Forelimb muscle (tissue), 1 donor: Measurements from ENCODE around the gene PEX11G. TPM values are rescaled to one million over a fixed set of nuclear protein-coding genes. Genes with fewer than 3 reads are reported as not detected.
"Not testable (repeated sequence)": the region's sequence is repeated elsewhere in the genome, so short reads cannot be mapped to it uniquely, and the experiment has no call there.

ENCODE experiments used
- DNase-seq: peaks from one replicate; pipeline ENCODE4 v3.0.0-alpha.2; 2013; ENCODE audit warnings: low read depth
- polyA plus RNA-seq: library from polyadenylated mRNA; unstranded; fragments of 120-200 nt; gene quantifications from one replicate; pipeline ENCODE4 v1.2.1, GENCODE V29; 2013; ENCODE audit not compliant: insufficient read length

PEX11G gene
- polyA plus RNA-seq, 1 donor, result 2.3 TPM

GRCh38 chr19:7467009-7467989 lies 21.5 kb downstream of the PEX11G start:
- no peak for DNase-seq

- DNase-seq, result no peak
Observed at GRCh38 chr19:7463575-7463974, 25.3 kb downstream of the PEX11G start.

- no peak for DNase-seq
Observed at GRCh38 chr19:7461841-7462629, 26.8 kb downstream of the PEX11G start.

- no peak for DNase-seq
Observed at GRCh38 chr19:7460562-7460966, 28.3 kb downstream of the PEX11G start.

- DNase-seq, result no peak
Observed at GRCh38 chr19:7459773-7460172, 29.1 kb downstream of the PEX11G start.

GRCh38 chr19:7458675-7459074 lies 30.2 kb downstream of the PEX11G start:
- no peak for DNase-seq

GRCh38 chr19:7456964-7457541 lies 31.8 kb downstream of the PEX11G start:
- DNase-seq, result no peak

- no peak for DNase-seq
Observed at GRCh38 chr19:7455600-7456296, 33.1 kb downstream of the PEX11G start.

GRCh38 chr19:7454998-7455397 lies 33.8 kb downstream of the PEX11G start:
- DNase-seq, result no peak

- no peak for DNase-seq
Observed at GRCh38 chr19:7450243-7451223, 38.3 kb downstream of the PEX11G start.

- DNase-seq, result not testable (repeated sequence)
Observed at GRCh38 chr19:7449391-7450070, 39.3 kb downstream of the PEX11G start.

GRCh38 chr19:7447648-7448047 lies 41.2 kb downstream of the PEX11G start:
- DNase-seq, result no peak

- no peak for DNase-seq
Observed at GRCh38 chr19:7445104-7445503, 43.7 kb downstream of the PEX11G start.

GRCh38 chr19:7444042-7444441 lies 44.8 kb downstream of the PEX11G start:
- no peak for DNase-seq

- no peak for DNase-seq
Observed at GRCh38 chr19:7442423-7442822, 46.4 kb downstream of the PEX11G start.

- DNase-seq, result no peak
Observed at GRCh38 chr19:7441468-7442146, 47.2 kb downstream of the PEX11G start.

GRCh38 chr19:7440188-7440975 lies 48.5 kb downstream of the PEX11G start:
- no peak for DNase-seq

GRCh38 chr19:7435586-7435985 lies 53.2 kb downstream of the PEX11G start:
- DNase-seq, result no peak
